ENCODE measurements around the gene BLCAP.

DNA sequence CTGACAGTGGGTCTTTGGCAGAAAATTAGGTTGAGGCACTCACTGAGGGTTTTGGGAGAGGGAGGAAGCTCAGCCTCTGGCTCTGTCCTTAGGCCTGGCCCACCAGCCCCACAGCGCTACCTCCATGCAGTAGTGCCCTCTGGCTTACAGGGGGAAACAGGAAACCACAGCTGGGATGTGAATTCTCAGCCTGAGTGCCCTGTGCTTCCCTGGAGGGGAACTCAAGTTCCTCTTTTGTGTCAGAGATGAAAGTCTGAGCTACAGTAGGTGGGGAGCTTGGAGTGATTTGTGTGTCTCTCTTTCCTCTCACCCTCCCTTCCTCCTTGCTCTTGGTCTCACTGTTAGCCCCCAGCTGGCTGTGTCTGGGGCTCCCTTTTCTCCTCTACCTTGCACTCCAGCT lies 48.2 kb upstream of the BLCAP start:
- TF ChIP-seq POLR2A (IDR thresholded peaks at IDR 0.05): no peak
- TF ChIP-seq, protein P1, sequence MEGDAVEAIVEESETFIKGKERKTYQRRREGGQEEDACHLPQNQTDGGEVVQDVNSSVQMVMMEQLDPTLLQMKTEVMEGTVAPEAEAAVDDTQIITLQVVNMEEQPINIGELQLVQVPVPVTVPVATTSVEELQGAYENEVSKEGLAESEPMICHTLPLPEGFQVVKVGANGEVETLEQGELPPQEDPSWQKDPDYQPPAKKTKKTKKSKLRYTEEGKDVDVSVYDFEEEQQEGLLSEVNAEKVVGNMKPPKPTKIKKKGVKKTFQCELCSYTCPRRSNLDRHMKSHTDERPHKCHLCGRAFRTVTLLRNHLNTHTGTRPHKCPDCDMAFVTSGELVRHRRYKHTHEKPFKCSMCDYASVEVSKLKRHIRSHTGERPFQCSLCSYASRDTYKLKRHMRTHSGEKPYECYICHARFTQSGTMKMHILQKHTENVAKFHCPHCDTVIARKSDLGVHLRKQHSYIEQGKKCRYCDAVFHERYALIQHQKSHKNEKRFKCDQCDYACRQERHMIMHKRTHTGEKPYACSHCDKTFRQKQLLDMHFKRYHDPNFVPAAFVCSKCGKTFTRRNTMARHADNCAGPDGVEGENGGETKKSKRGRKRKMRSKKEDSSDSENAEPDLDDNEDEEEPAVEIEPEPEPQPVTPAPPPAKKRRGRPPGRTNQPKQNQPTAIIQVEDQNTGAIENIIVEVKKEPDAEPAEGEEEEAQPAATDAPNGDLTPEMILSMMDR (IDR thresholded peaks at IDR 0.05): no peak

Data from lower leg skin (tissue), 3 donors.